A673 (cell line): ENCODE results near the gene TOP2B.

Source experiments
- CTCF ChIP-seq: fragments of 300-800, 200-600 bp; sonication (generic); conservative IDR thresholded peaks from 2 replicates; pipeline ENCODE4 v1.5.1; 2017; ENCODE audit warnings: low read depth, mild to moderate bottlenecking, antibody characterized with exemption, low read length, moderate library complexity, mixed read lengths
- EZH2 ChIP-seq: fragments of 200-600 bp; sonication (generic); IDR thresholded peaks from 2 replicates; pipeline ENCODE4 v1.6.1; 2017; ENCODE audit warnings: borderline replicate concordance, low read depth, mild to moderate bottlenecking, mixed read lengths, antibody characterized with exemption, low read length; ENCODE audit not compliant: poor library complexity, severe bottlenecking

- no peak for TF ChIP-seq EZH2
- TF ChIP-seq CTCF = no peak
These were observed 43.6 kb downstream of the TOP2B start for GRCh38 chr3:25621087-25621486.
